GM19035 (cell line): ENCODE measurements around the gene KCNK18.
"Not testable (repeated sequence)": the region's sequence is repeated elsewhere in the genome, so short reads cannot be mapped to it uniquely, and the experiment has no call there.

ENCODE experiments used
- ATAC-seq: cut with Tn5 transposase; IDR thresholded peaks from one replicate; pipeline ENCODE4 v1.9.1; 2021; ENCODE audit not compliant: unreplicated experiment

KCNK18 gene

GRCh38 chr10:117169480-117169879 lies 27.8 kb upstream of the KCNK18 start:
- ATAC-seq = no peak

- no peak for ATAC-seq
Measured at GRCh38 chr10:117170244-117170643, 27.0 kb upstream of the KCNK18 start.

- peak; percentile 89 for ATAC-seq
Measured at GRCh38 chr10:117174439-117175214, 22.7 kb upstream of the KCNK18 start.

- peak; percentile 46 for ATAC-seq
Measured at GRCh38 chr10:117175215-117175900, 21.9 kb upstream of the KCNK18 start.

GRCh38 chr10:117175901-117176534 lies 21.3 kb upstream of the KCNK18 start:
- ATAC-seq = peak; percentile 47

- ATAC-seq = no peak
Measured at GRCh38 chr10:117178190-117178589, 19.1 kb upstream of the KCNK18 start.

GRCh38 chr10:117184296-117184695 lies 13.0 kb upstream of the KCNK18 start:
- no peak for ATAC-seq

GRCh38 chr10:117184821-117185220 lies 12.5 kb upstream of the KCNK18 start:
- ATAC-seq = no peak

- not testable (repeated sequence) for ATAC-seq
Measured at GRCh38 chr10:117185817-117186216, 11.5 kb upstream of the KCNK18 start.

- no peak for ATAC-seq
Measured at GRCh38 chr10:117186832-117187615, 10.3 kb upstream of the KCNK18 start.

GRCh38 chr10:117188371-117188770 lies 8.9 kb upstream of the KCNK18 start:
- ATAC-seq = no peak

GRCh38 chr10:117189557-117189956 lies 7.7 kb upstream of the KCNK18 start:
- no peak for ATAC-seq

- no peak for ATAC-seq
Measured at GRCh38 chr10:117198088-117198487, 799 bp downstream of the KCNK18 start.

GRCh38 chr10:117201826-117202225 lies 4.5 kb downstream of the KCNK18 start:
- no peak for ATAC-seq

GRCh38 chr10:117204316-117204715 lies 7.0 kb downstream of the KCNK18 start:
- no peak for ATAC-seq

GRCh38 chr10:117212176-117212575 lies 14.9 kb downstream of the KCNK18 start:
- no peak for ATAC-seq

GRCh38 chr10:117214401-117214800 lies 17.1 kb downstream of the KCNK18 start:
- ATAC-seq = no peak

- no peak for ATAC-seq
Measured at GRCh38 chr10:117215079-117215478, 17.8 kb downstream of the KCNK18 start.

GRCh38 chr10:117216028-117216427 lies 18.7 kb downstream of the KCNK18 start:
- no peak for ATAC-seq

GRCh38 chr10:117216611-117217195 lies 19.4 kb downstream of the KCNK18 start:
- ATAC-seq = peak; percentile 86
